Tibial artery (tissue), 4 donors: ENCODE results near the gene TACR1.

ENCODE experiments used
- DNase-seq, 2 donors: peaks; one replicate each; pipeline ENCODE4 v3.0.0-alpha.2; 2019
- H3K27ac ChIP-seq, 2 donors: fragments of 200-600 bp; sonication (generic) in 1 of 2; 1 replicate in 1 of 2; 2 replicates in 1 of 2; pipeline ENCODE4 v1.5.1; 2018 to 2019; ENCODE audit warnings: mild to moderate bottlenecking in 1 of 2
- H3K27me3 ChIP-seq, 2 donors: fragments of 200-600 bp; sonication (generic) in 1 of 2; one replicate each; pipeline versions ENCODE4 v1.5.1 to v1.6.0; 2016 to 2019
- H3K36me3 ChIP-seq, 3 donors: fragments of 200-600 bp; sonication (generic) in 2 of 3; one replicate each; pipeline ENCODE4 v1.5.1; 2016 to 2019; ENCODE audit warnings: mild to moderate bottlenecking in 2 of 3
- H3K4me1 ChIP-seq, 4 donors: fragments of 200-600 bp; sonication (generic) in 2 of 4; 1 replicate in 3 of 4; 2 replicates in 1 of 4; pipeline ENCODE4 v1.5.1; 2016 to 2019
- H3K4me3 ChIP-seq, 2 donors: fragments of 200-600 bp; sonication (generic) in 1 of 2; 1 replicate in 1 of 2; 2 replicates in 1 of 2; pipeline ENCODE4 v1.5.1; 2018 to 2019; ENCODE audit warnings: mild to moderate bottlenecking in 2 of 2
- H3K9me3 ChIP-seq, 3 donors: fragments of 200-600 bp; sonication (generic) in 1 of 3; one replicate each; pipeline ENCODE4 v1.5.1; 2016 to 2019
- intact Hi-C: fragments of 100-400 bp; cut with DNase I; formaldehyde crosslinking; loops from one replicate; pipeline ENCODE4 v1.15.0; 2023; ENCODE audit warnings: low total_unique reads
- TF ChIP-seq, protein P1 (sequence below), 2 experiments: fragments of 200-600 bp in 1 of 2; fragments of 450-650 bp in 1 of 2; IDR thresholded peaks; one replicate each; pipeline ENCODE4 v1.5.1; 2017 to 2019; ENCODE audit warnings: antibody characterized with exemption in 2 of 2, mild to moderate bottlenecking in 1 of 2, moderate library complexity in 1 of 2

TACR1 gene

DNA sequence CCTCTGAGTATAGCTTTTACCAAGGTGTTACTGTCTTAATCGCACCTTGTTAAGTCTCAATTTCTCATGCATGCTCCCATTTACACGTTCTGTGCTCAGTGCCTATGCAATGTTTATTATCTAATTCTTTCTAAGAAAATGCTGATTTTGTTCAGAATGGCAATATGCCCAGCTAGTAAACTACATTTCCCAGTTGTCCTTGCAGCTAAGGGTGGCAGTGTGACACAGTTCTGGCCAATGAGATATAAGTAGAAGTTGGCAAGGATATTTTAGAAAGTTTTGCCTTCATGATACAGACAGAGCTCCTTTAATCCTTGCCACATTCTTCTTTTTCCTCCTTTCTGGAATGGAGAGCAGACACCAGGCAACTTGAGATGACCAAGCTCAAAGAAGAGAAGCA is 195.5 kb downstream of the TACR1 start:
- no peaks in the 10 kb centered on the region for H3K27me3 ChIP-seq
- no peaks in the 10 kb centered on the region for H3K9me3 ChIP-seq
- intact Hi-C loops = no loop called here
- H3K4me3 ChIP-seq = no peak overlapping the region
- H3K4me1 ChIP-seq = no peaks in the 10 kb centered on the region
- H3K27ac ChIP-seq = no peak overlapping the region
- DNase-seq = no peak
- H3K36me3 ChIP-seq = no peaks in the 10 kb centered on the region
- TF ChIP-seq, protein P1, sequence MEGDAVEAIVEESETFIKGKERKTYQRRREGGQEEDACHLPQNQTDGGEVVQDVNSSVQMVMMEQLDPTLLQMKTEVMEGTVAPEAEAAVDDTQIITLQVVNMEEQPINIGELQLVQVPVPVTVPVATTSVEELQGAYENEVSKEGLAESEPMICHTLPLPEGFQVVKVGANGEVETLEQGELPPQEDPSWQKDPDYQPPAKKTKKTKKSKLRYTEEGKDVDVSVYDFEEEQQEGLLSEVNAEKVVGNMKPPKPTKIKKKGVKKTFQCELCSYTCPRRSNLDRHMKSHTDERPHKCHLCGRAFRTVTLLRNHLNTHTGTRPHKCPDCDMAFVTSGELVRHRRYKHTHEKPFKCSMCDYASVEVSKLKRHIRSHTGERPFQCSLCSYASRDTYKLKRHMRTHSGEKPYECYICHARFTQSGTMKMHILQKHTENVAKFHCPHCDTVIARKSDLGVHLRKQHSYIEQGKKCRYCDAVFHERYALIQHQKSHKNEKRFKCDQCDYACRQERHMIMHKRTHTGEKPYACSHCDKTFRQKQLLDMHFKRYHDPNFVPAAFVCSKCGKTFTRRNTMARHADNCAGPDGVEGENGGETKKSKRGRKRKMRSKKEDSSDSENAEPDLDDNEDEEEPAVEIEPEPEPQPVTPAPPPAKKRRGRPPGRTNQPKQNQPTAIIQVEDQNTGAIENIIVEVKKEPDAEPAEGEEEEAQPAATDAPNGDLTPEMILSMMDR (IDR thresholded peaks at IDR 0.05) = no peak

DNA sequence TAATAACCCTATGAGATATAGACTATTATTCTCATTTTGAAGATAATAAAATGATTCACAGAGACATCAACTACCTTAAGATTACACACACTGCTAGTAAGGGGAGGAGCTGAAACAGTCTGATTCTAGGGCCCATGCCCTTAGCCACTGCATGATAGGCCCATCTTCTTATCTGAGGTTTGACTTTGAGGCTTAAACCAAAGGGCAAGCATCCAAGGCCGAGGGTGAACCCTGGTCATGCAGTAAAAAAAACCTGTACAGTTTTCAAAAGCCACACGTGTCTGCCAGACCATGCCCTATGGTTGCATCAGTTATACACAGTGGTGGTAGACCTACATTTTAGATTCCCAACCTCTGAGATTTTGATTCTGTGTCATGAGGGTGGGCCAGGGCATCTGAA is 196.0 kb downstream of the TACR1 start:
- DNase-seq = no peak
- Histone ChIP-seq H3K4me1 (no peaks in the 10 kb centered on the region), H3K27me3 (no peaks in the 10 kb centered on the region), H3K9me3 (no peaks in the 10 kb centered on the region), H3K27ac (no peak overlapping the region), H3K4me3 (no peak overlapping the region), H3K36me3 (no peaks in the 10 kb centered on the region)
- TF ChIP-seq, protein P1 (IDR thresholded peaks at IDR 0.05) = no peak
- intact Hi-C loops = no loop called here

DNA sequence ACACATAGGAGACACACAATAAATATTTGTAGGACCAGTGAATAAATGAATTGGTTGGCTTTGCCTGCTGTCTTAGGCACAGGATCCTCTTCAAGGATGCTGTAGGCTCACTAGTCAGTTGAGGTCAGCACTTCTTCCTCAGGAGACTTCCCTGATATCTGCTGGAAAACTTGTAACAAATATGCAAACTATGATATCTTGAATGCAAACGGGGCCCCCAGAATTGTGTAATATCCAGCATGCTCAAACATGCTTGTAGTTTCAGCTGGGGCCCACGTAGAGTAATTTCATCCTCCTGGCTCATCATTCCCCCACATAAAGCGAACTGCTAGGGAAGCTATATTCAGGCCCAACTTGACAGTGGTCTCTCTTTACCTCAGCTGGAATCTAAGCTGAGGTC is 197.3 kb downstream of the TACR1 start:
- Histone ChIP-seq H3K4me1 (no peaks in the 10 kb centered on the region), H3K27ac (no peak overlapping the region), H3K36me3 (peaks cover 0 to 4% (median 0%) of the 10 kb centered on the region in 3 donors), H3K9me3 (no peaks in the 10 kb centered on the region), H3K27me3 (no peaks in the 10 kb centered on the region), H3K4me3 (no peak overlapping the region)
- intact Hi-C loops = no loop called here
- TF ChIP-seq, protein P1 (IDR thresholded peaks at IDR 0.05) = no peak
- DNase-seq = no peak

DNA sequence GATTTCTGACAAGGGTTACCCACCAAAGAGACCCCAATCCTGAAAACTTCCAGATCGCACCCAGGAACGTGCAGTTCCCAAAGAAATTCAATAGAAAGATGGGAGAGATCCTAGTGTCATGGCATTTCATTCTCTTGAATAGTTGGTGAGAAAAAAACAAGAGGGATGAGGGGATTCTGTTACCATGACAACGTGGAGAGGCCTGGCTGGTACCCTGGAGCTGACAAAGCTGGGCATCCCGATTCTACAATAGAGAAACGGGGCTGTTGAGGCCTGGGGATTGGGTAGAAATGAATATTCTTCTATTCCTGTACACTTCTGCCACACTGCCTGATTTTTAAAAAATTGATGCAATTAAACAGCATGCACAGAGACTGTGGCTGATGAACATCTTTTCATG is 199.9 kb downstream of the TACR1 start:
- H3K36me3 ChIP-seq = peaks cover 0 to 4% (median 0%) of the 10 kb centered on the region in 3 donors
- H3K4me3 ChIP-seq = no peak overlapping the region
- TF ChIP-seq, protein P1 (IDR thresholded peaks at IDR 0.05) = no peak
- no peak overlapping the region for H3K27ac ChIP-seq
- no peaks in the 10 kb centered on the region for H3K27me3 ChIP-seq
- intact Hi-C loops = no loop called here
- H3K9me3 ChIP-seq = no peaks in the 10 kb centered on the region
- no peak for DNase-seq
- no peaks in the 10 kb centered on the region for H3K4me1 ChIP-seq
